Neural progenitor cell (in vitro differentiated cells): ENCODE results near the gene CTNNBL1. TPM values are rescaled to one million over a fixed set of nuclear protein-coding genes. Genes with fewer than 3 reads are reported as not detected.

ENCODE experiments used
- DNase-seq: peaks from one replicate; pipeline ENCODE4 v3.0.0-alpha.2; 2016; ENCODE audit warnings: low spot score
- H2AFZ ChIP-seq: fragments of 200-600 bp; sonication (generic); replicated peaks from 2 replicates; pipeline ENCODE4 v1.6.1; 2016; ENCODE audit warnings: antibody characterized with exemption
- H3F3A ChIP-seq: fragments of 200-600 bp; sonication (generic); 2 replicates; pipeline ENCODE4 v1.6.1; 2016; ENCODE audit warnings: antibody characterized with exemption, low read depth
- H3K27ac ChIP-seq: fragments of 200-600 bp; sonication (generic); 2 replicates; pipeline ENCODE4 v1.5.1; 2016; ENCODE audit warnings: mild to moderate bottlenecking
- H3K27me3 ChIP-seq: fragments of 200-600 bp; sonication (generic); 2 replicates; pipeline ENCODE4 v1.6.1; 2016; ENCODE audit warnings: mild to moderate bottlenecking, moderate library complexity
- H3K36me3 ChIP-seq: fragments of 200-600 bp; sonication (generic); 2 replicates; pipeline ENCODE4 v1.5.1; 2016
- H3K4me1 ChIP-seq: fragments of 200-600 bp; sonication (generic); 2 replicates; pipeline ENCODE4 v1.6.1; 2016; ENCODE audit warnings: mixed run types
- H3K4me2 ChIP-seq: fragments of 200-600 bp; sonication (generic); 2 replicates; pipeline ENCODE4 v1.6.1; 2016
- H3K4me3 ChIP-seq: fragments of 200-600 bp; sonication (generic); 2 replicates; pipeline ENCODE4 v1.5.1; 2016
- H3K79me2 ChIP-seq: fragments of 200-600 bp; sonication (generic); 2 replicates; pipeline ENCODE4 v1.6.1; 2016; ENCODE audit warnings: low read depth
- H3K9ac ChIP-seq: fragments of 200-600 bp; sonication (generic); 2 replicates; pipeline ENCODE4 v1.6.1; 2016
- H3K9me3 ChIP-seq: fragments of 200-600 bp; sonication (generic); 2 replicates; pipeline ENCODE4 v1.5.1; 2016; ENCODE audit warnings: low read depth
- H4K20me1 ChIP-seq: fragments of 200-600 bp; sonication (generic); 2 replicates; pipeline ENCODE4 v1.6.1; 2016; ENCODE audit warnings: low read depth
- H3K27ac Mint-ChIP-seq: 3 replicates; pipeline ENCODE4 v1.8.0; 2021; ENCODE audit warnings: mixed read lengths
- H3K27me3 Mint-ChIP-seq: 2 replicates; pipeline ENCODE4 v1.8.0; 2022; ENCODE audit warnings: low read depth, mild to moderate bottlenecking, inconsistent platforms, moderate library complexity, mixed read lengths; ENCODE audit not compliant: insufficient read depth
- H3K36me3 Mint-ChIP-seq: 3 replicates; pipeline ENCODE4 v1.8.0; 2021; ENCODE audit warnings: mixed read lengths
- H3K4me1 Mint-ChIP-seq: 3 replicates; pipeline ENCODE4 v1.8.0; 2021; ENCODE audit warnings: mixed read lengths
- H3K4me3 Mint-ChIP-seq: 3 replicates; pipeline ENCODE4 v1.8.0; 2021; ENCODE audit warnings: mild to moderate bottlenecking, moderate library complexity, mixed read lengths
- H3K9me3 Mint-ChIP-seq: 3 replicates; pipeline ENCODE4 v1.8.0; 2020; ENCODE audit warnings: mixed read lengths
- CTCF ChIP-seq: fragments of 200-600 bp; sonication (generic); IDR thresholded peaks from 2 replicates; pipeline ENCODE4 v1.5.1; 2017; ENCODE audit warnings: antibody characterized with exemption, mild to moderate bottlenecking
- EZH2 ChIP-seq: fragments of 200-600 bp; sonication (generic); IDR thresholded peaks from 2 replicates; pipeline ENCODE4 v1.6.1; 2017; ENCODE audit warnings: antibody characterized with exemption, mild to moderate bottlenecking, moderate library complexity
- EZH2phosphoT487 ChIP-seq: fragments of 200-600 bp; sonication (generic); IDR thresholded peaks from 2 replicates; pipeline ENCODE4 v1.6.1; 2017; ENCODE audit warnings: antibody characterized with exemption
- total RNA-seq: library from RNA; depleted of rRNA; stranded (reverse); fragments of >200 nt; gene quantifications from 2 replicates; pipeline ENCODE4 v1.2.3, GENCODE V29; 2015; ENCODE audit warnings: low replicate concordance

Gene CTNNBL1
- total RNA-seq, 1 donor from 2014 or later = 54.5 TPM

- DNase-seq = peak; percentile 20
- no peaks in the 10 kb centered on the region for H3K36me3 ChIP-seq
- H4K20me1 ChIP-seq = no peaks in the 10 kb centered on the region
- no peaks in the 10 kb centered on the region for H3K9me3 ChIP-seq
- H3K27me3 ChIP-seq = no peaks in the 10 kb centered on the region
- peak overlapping the region; percentile 50 for H3K27ac Mint-ChIP-seq
- peak overlapping the region; percentile 49 for H3K4me2 ChIP-seq
- peaks cover 12% of the 10 kb centered on the region for H3F3A ChIP-seq
- H3K4me1 ChIP-seq = peaks cover 27% of the 10 kb centered on the region
- no peaks in the 10 kb centered on the region for H3K79me2 ChIP-seq
- H3K4me3 Mint-ChIP-seq = no peak overlapping the region
- peaks cover 3% of the 10 kb centered on the region for H3K36me3 Mint-ChIP-seq
- H3K27ac ChIP-seq = peak overlapping the region; percentile 71
- H3K9me3 Mint-ChIP-seq = no peaks in the 10 kb centered on the region
- no peaks in the 10 kb centered on the region for H3K27me3 Mint-ChIP-seq
- no peak overlapping the region for H2AFZ ChIP-seq
- no peak overlapping the region for H3K4me3 ChIP-seq
- H3K4me1 Mint-ChIP-seq = peaks cover 38% of the 10 kb centered on the region
- no peak overlapping the region for H3K9ac ChIP-seq
- TF ChIP-seq EZH2phosphoT487 (no peak), EZH2 (no peak), CTCF (no peak)
Measured at GRCh38 chr20:37823296-37823980, 129.6 kb downstream of the CTNNBL1 start.

- Histone ChIP-seq H3K4me1 (peaks cover 21% of the 10 kb centered on the region), H2AFZ (no peak overlapping the region), H3K79me2 (no peaks in the 10 kb centered on the region), H3K4me3 (no peak overlapping the region), H3K27ac (no peak overlapping the region), H3F3A (peaks cover 12% of the 10 kb centered on the region), H3K9ac (no peak overlapping the region), H3K36me3 (no peaks in the 10 kb centered on the region), H3K9me3 (no peaks in the 10 kb centered on the region), H3K27me3 (no peaks in the 10 kb centered on the region), H3K4me2 (no peak overlapping the region), H4K20me1 (no peaks in the 10 kb centered on the region)
- no peak overlapping the region for H3K4me3 Mint-ChIP-seq
- H3K36me3 Mint-ChIP-seq = no peaks in the 10 kb centered on the region
- H3K27me3 Mint-ChIP-seq = no peaks in the 10 kb centered on the region
- no peak overlapping the region for H3K27ac Mint-ChIP-seq
- no peaks in the 10 kb centered on the region for H3K9me3 Mint-ChIP-seq
- DNase-seq = no peak
- H3K4me1 Mint-ChIP-seq = peaks cover 17% of the 10 kb centered on the region
- no peak for TF ChIP-seq EZH2
- TF ChIP-seq EZH2phosphoT487 = no peak
- TF ChIP-seq CTCF = no peak
Measured at GRCh38 chr20:37827605-37828004, 133.8 kb downstream of the CTNNBL1 start.

- TF ChIP-seq EZH2phosphoT487 = no peak
- TF ChIP-seq CTCF = no peak
- no peak for TF ChIP-seq EZH2
- no peaks in the 10 kb centered on the region for H3K79me2 ChIP-seq
- no peaks in the 10 kb centered on the region for H3K36me3 Mint-ChIP-seq
- H3K4me1 ChIP-seq = peaks cover 21% of the 10 kb centered on the region
- no peak overlapping the region for H3K9ac ChIP-seq
- no peaks in the 10 kb centered on the region for H4K20me1 ChIP-seq
- H3K9me3 ChIP-seq = no peaks in the 10 kb centered on the region
- no peaks in the 10 kb centered on the region for H3K27me3 Mint-ChIP-seq
- H3K4me1 Mint-ChIP-seq = peaks cover 16% of the 10 kb centered on the region
- no peak overlapping the region for H3K4me3 ChIP-seq
- no peak overlapping the region for H3K4me2 ChIP-seq
- no peak overlapping the region for H2AFZ ChIP-seq
- no peak overlapping the region for H3K4me3 Mint-ChIP-seq
- no peaks in the 10 kb centered on the region for H3K9me3 Mint-ChIP-seq
- H3K27ac Mint-ChIP-seq = no peak overlapping the region
- no peak overlapping the region for H3K27ac ChIP-seq
- H3K36me3 ChIP-seq = no peaks in the 10 kb centered on the region
- peaks cover 3% of the 10 kb centered on the region for H3F3A ChIP-seq
- DNase-seq = no peak
- H3K27me3 ChIP-seq = no peaks in the 10 kb centered on the region
Measured at GRCh38 chr20:37828684-37829083, 134.9 kb downstream of the CTNNBL1 start.
